ENCODE results near the gene HSBP1L1.

DNA sequence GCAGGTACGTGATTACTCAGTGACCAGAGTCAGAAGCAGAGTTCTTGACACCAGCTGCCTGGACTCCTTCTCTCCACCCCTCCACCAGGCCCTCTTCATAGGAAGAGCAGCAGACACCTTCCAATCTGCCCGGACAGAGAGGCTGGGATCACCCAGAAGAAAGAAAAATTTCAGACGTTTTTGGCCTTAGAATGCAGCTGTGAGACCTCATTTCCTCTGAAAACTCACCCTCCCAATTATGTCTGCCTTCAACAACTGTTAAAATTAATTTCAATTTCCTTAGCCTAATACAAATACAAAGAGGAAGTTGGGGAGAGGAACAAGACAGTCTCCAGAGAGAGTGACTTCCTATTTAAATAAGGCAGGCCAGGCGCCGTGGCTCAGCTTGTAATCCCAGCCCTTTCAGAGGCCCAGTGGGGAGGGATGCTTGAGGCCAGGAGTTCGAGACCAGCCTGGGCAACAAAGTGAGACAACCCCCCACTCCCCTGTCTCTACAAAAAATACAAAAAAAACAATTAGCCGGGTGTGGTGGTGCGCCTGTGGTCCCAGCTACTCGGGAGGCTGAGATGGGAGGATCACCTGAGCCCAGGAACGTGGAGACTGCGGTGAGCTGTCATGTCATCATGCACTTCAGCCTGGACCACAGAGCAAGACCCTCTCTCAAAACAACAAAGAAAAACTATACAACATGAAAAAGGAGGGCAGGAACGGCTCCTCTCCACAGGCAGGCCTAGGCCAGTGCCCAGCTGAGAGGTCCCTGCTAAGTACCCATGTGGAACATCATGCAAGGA lies 14.6 kb upstream of the HSBP1L1 start:
- TF ChIP-seq POLR2A (IDR thresholded peaks at IDR 0.05; ENCODE audit: low read length) (no peak), GATA1 (IDR thresholded peaks at IDR 0.05; ENCODE audit: low read depth, low read length) (no peak)
